A549 (cell line): Measurements from ENCODE around the gene KCNK15. TPM values are rescaled to one million over a fixed set of nuclear protein-coding genes. Genes with fewer than 3 reads are reported as not detected.

ENCODE experiments used
- ATAC-seq, 2 experiments: fragments of 200-7000 bp in 1 of 2; fragments of >200 bp in 1 of 2; cut with Nextera tagmentation in 1 of 2; cut with Tn5 transposase in 1 of 2; 3 replicates each; pipeline versions ENCODE4 v1.8.0 to v1.9.1; 2018 to 2020; ENCODE audit warnings: mild to moderate bottlenecking in 1 of 2, moderate library complexity in 1 of 2
- CTCF ChIA-PET: fragments of 300-600 bp; sonication (Branson Sonifier 250); formaldehyde crosslinking; extraction: SDS; loops from one replicate; lab custom pipeline; 2021; ENCODE audit warnings: antibody characterized with exemption, inconsistent platforms; lab: Yijun Ruan, JAX
- POLR2A ChIA-PET: fragments of 350-600 bp; formaldehyde crosslinking; extraction: SDS; loops from one replicate; lab custom pipeline; 2021; ENCODE audit warnings: antibody characterized with exemption, inconsistent platforms; lab: Yijun Ruan, JAX
- DNase-seq, 2 experiments: peaks; one replicate each; pipeline versions ENCODE4 v3.0.0 to v3.0.0-alpha.2; 2011 to 2016; ENCODE audit warnings: low read depth in 1 of 2, low spot score in 1 of 2
- FAIRE-seq: peaks from 2 replicates; lab custom pipeline; 2011; peaks lifted over from hg19 to GRCh38; lab: Jason Lieb, UNC
- H3K27ac ChIP-seq, 2 experiments: fragments of >200 bp; sonication (Bioruptor Twin); formaldehyde crosslinking; 3 replicates each; pipeline ENCODE4 v1.5.1; 2016 to 2017
- H3K4me1 ChIP-seq: fragments of >200 bp; sonication (Bioruptor Twin); formaldehyde crosslinking; 3 replicates; pipeline ENCODE4 v1.6.1; 2016
- H3K4me2 ChIP-seq: fragments of >200 bp; sonication (Bioruptor Twin); formaldehyde crosslinking; 3 replicates; pipeline ENCODE4 v1.6.1; 2016
- H3K4me3 ChIP-seq: fragments of >200 bp; sonication (Bioruptor Twin); formaldehyde crosslinking; 3 replicates; pipeline ENCODE4 v1.5.1; 2016
- H3K9me3 ChIP-seq: fragments of >200 bp; sonication (Bioruptor Twin); formaldehyde crosslinking; 3 replicates; pipeline ENCODE4 v1.6.1; 2016
- ATOH8 ChIP-seq: fragments of 250-450 bp; sonication (Bioruptor Pico); IDR thresholded peaks from 2 replicates; pipeline ENCODE4 v1.5.0; 2020; ENCODE audit warnings: low read depth, mild to moderate bottlenecking, moderate library complexity
- CBX8 ChIP-seq: fragments of 200-600 bp; sonication (generic); IDR thresholded peaks from 2 replicates; pipeline ENCODE4 v1.6.1; 2016
- HDAC2 ChIP-seq: fragments of 200-600 bp; sonication (generic); IDR thresholded peaks from 2 replicates; pipeline ENCODE4 v1.6.1; 2016
- HEYL ChIP-seq: fragments of 250-450 bp; sonication (Bioruptor Pico); IDR thresholded peaks from 2 replicates; pipeline ENCODE4 v1.8.0; 2021; ENCODE audit warnings: mild to moderate bottlenecking, moderate library complexity
- HOXA7 ChIP-seq: fragments of 250-450 bp; sonication (Bioruptor Pico); IDR thresholded peaks from 2 replicates; pipeline ENCODE4 v1.5.0; 2020; ENCODE audit warnings: mild to moderate bottlenecking, moderate library complexity
- HOXB13 ChIP-seq: fragments of 250-450 bp; sonication (Bioruptor Pico); IDR thresholded peaks from 2 replicates; pipeline ENCODE4 v1.5.0; 2020; ENCODE audit warnings: low read depth, mild to moderate bottlenecking, moderate library complexity
- JUN ChIP-seq, 2 experiments: fragments of >200 bp; sonication (Bioruptor Twin); formaldehyde crosslinking; IDR thresholded peaks; 2 replicates in 1 of 2; 3 replicates in 1 of 2; pipeline ENCODE4 v1.6.1; 2016 to 2017
- KDM1A ChIP-seq: fragments of 200-600 bp; sonication (generic); IDR thresholded peaks from 2 replicates; pipeline ENCODE4 v1.6.1; 2016; ENCODE audit warnings: low read depth, mild to moderate bottlenecking
- KDM5A ChIP-seq: fragments of 200-600 bp; sonication (generic); IDR thresholded peaks from 2 replicates; pipeline ENCODE4 v1.6.1; 2016; ENCODE audit warnings: antibody characterized with exemption, mild to moderate bottlenecking
- MAX ChIP-seq: IDR thresholded peaks from 2 replicates; pipeline ENCODE4 v1.6.1; 2012
- NR3C1 ChIP-seq: fragments of >200 bp; sonication (Bioruptor Twin); formaldehyde crosslinking; IDR thresholded peaks from 3 replicates; pipeline ENCODE4 v1.6.1; 2017
- REST ChIP-seq: fragments of 200-600 bp; sonication (generic); IDR thresholded peaks from 2 replicates; pipeline ENCODE4 v1.6.1; 2016; ENCODE audit warnings: antibody characterized with exemption, mild to moderate bottlenecking, moderate library complexity
- TFCP2L1 ChIP-seq: fragments of 250-450 bp; sonication (Bioruptor Pico); IDR thresholded peaks from 2 replicates; pipeline ENCODE4 v1.5.0; 2021; ENCODE audit warnings: mild to moderate bottlenecking
- TP53 ChIP-seq: fragments of 250-450 bp; sonication (Bioruptor Pico); IDR thresholded peaks from 2 replicates; pipeline ENCODE4 v1.5.0; 2021; ENCODE audit warnings: mild to moderate bottlenecking, moderate library complexity
- ZFP36 ChIP-seq: fragments of 450-650 bp; IDR thresholded peaks from 2 replicates; pipeline ENCODE4 v1.6.1; 2014; ENCODE audit warnings: borderline replicate concordance; ENCODE audit not compliant: partially characterized antibody
- WGBS: methylation state at CpG from one replicate; pipeline ENCODE4 v1.1.6; 2017; ENCODE audit errors: missing lambda C conversion rate; 5-methylcytosine and 5-hydroxymethylcytosine counted together
- polyA plus RNA-seq, 4 experiments: library from polyadenylated mRNA; depleted of rRNA in 3 of 4; stranded (reverse); fragments of >200 nt; fragmentation: RNase III in 1 of 4; extraction: RNeasy Plus Mini Kit Qiagen cat#74134 plus additional on column Dnase treatment in 1 of 4; gene quantifications; 2 replicates in 3 of 4; 3 replicates in 1 of 4; pipeline ENCODE4 v1.2.3, GENCODE V29; 2011 to 2017

Gene KCNK15
- polyA plus RNA-seq, 2 of the 4 experiments (the other 2 are of a cell fraction): 0.43 to 0.49 TPM

GRCh38 chr20:44720997-44721784 lies 24.5 kb upstream of the KCNK15 start (continued):
- TF ChIP-seq ATOH8 (CRISPR knock-in tag): no peak

- TF ChIP-seq ZFP36 (peak; percentile 76), ATOH8 (CRISPR knock-in tag) (no peak), CBX8 (no peak), HOXA7 (CRISPR knock-in tag) (no peak), JUN (IDR thresholded peaks at IDR 0.05) (no peak), KDM1A (peak; percentile 83), NR3C1 (no peak), HOXB13 (CRISPR knock-in tag) (peak; percentile 11; the same call in 1 of the 2 replicates), TP53 (0 out of 2 replicates have a peak, but pooled peaks have one; percentile 54)
- FAIRE-seq (no peak), DNase-seq (no peak), ATAC-seq (no peak)
- no peaks in the 10 kb centered on the region for H3K9me3 ChIP-seq
- H3K4me3 ChIP-seq: no peak overlapping the region
- peaks cover 84% of the 10 kb centered on the region for H3K4me1 ChIP-seq
- 95% methylated on average over 1 of the region's 1 CpG for WGBS
- peak overlapping the region; percentile 65 for H3K4me2 ChIP-seq
- CTCF ChIA-PET: interaction anchor here (1.3 to 21.9 kb wide), 6 partner anchors 10 to 39 kb away, joined by 3 to 525 read pairs (median 4); no protein-coding TSS in a partner anchor
- POLR2A ChIA-PET: interaction anchor here (1.6 to 2.8 kb wide), 2 partner anchors 8 to 29 kb away, joined by 14 to 20 read pairs; no protein-coding TSS in a partner anchor
- H3K27ac ChIP-seq: peak overlapping the region; percentile 96 to 98
Measured at GRCh38 chr20:44721785-44722054, 23.9 kb upstream of the KCNK15 start.

GRCh38 chr20:44722990-44723389 lies 22.7 kb upstream of the KCNK15 start:
- H3K4me3 ChIP-seq: no peak overlapping the region
- ChIA-PET POLR2A (interaction anchor here (2.8 kb wide), 1 partner anchor 30 kb away, joined by 14 read pairs; no protein-coding TSS in a partner anchor), CTCF (interaction anchor here (1.3 to 21.9 kb wide), 4 partner anchors 9 to 40 kb away, joined by 3 to 525 read pairs (median 60); no protein-coding TSS in a partner anchor)
- H3K4me1 ChIP-seq: peaks cover 83% of the 10 kb centered on the region
- no peaks in the 10 kb centered on the region for H3K9me3 ChIP-seq
- ATAC-seq (no peak), DNase-seq (no peak), FAIRE-seq (no peak)
- 91% methylated on average over 2 of the region's 2 CpGs for WGBS
- TF ChIP-seq HDAC2 (peak; percentile 82; the same call in 1 of the 2 replicates), KDM1A (peak; percentile 93; the same call in 1 of the 2 replicates), KDM5A (no peak)
- TF ChIP-seq, all 56 proteins: peak for 2
- H3K27ac ChIP-seq: peak overlapping the region; percentile 96 to 98
- no peak overlapping the region for H3K4me2 ChIP-seq

GRCh38 chr20:44723391-44723790 lies 22.3 kb upstream of the KCNK15 start:
- ATAC-seq: no peak
- no peak for TF ChIP-seq TFCP2L1 (CRISPR knock-in tag)
- 0 out of 2 replicates have a peak, but pooled peaks have one; percentile 10 for TF ChIP-seq MAX
- no peak for TF ChIP-seq NR3C1
- TF ChIP-seq KDM1A: 0 out of 2 replicates have a peak, but pooled peaks have one; percentile 1
- no peak for TF ChIP-seq REST
- TF ChIP-seq HEYL (CRISPR knock-in tag): no peak
- Histone ChIP-seq H3K9me3 (no peaks in the 10 kb centered on the region), H3K27ac (peak overlapping the region; percentile 96 to 98), H3K4me3 (no peak overlapping the region), H3K4me1 (peaks cover 83% of the 10 kb centered on the region), H3K4me2 (no peak overlapping the region)
- 80% methylated on average over 7 of the region's 7 CpGs for WGBS
- no peak for FAIRE-seq
- ChIA-PET CTCF (interaction anchor here (1.1 to 21.9 kb wide), 4 partner anchors 9 to 41 kb away, joined by 4 to 525 read pairs (median 60); no protein-coding TSS in a partner anchor), POLR2A (no interaction called here)
- DNase-seq: peak in 1 of 2 experiments; percentile 58
